Frontal cortex (tissue), 4 donors: Measurements from ENCODE around the gene SIK2. TPM values are rescaled to one million over a fixed set of nuclear protein-coding genes. Genes with fewer than 3 reads are reported as not detected.

Experiments
- DNase-seq, 2 donors: peaks; one replicate each; pipeline ENCODE4 v3.0.0; 2012; ENCODE audit warnings: low spot score in 2 of 2
- FAIRE-seq: peaks from 2 replicates; lab custom pipeline; 2012; peaks lifted over from hg19 to GRCh38; lab: Jason Lieb, UNC
- total RNA-seq: library from RNA; depleted of rRNA; stranded (reverse); fragments of >200 nt; gene quantifications from one replicate; pipeline ENCODE4 v1.2.3, GENCODE V29; 2014
- donor health status: control.
- donor health status: control.
- donor health status: control.

SIK2 gene
- total RNA-seq, 1 donor from 2014 or later: 13.9 TPM

GRCh38 chr11:111720801-111721494 is 118.7 kb downstream of the SIK2 start:
- DNase-seq: no peak
- no peak for FAIRE-seq

GRCh38 chr11:111722501-111722900 is 120.3 kb downstream of the SIK2 start:
- DNase-seq (no peak), FAIRE-seq (no peak)

GRCh38 chr11:111723595-111723994 is 121.3 kb downstream of the SIK2 start:
- DNase-seq (no peak), FAIRE-seq (no peak)

GRCh38 chr11:111724615-111725129 is 122.4 kb downstream of the SIK2 start:
- DNase-seq: no peak
- no peak for FAIRE-seq

GRCh38 chr11:111725621-111726020 is 123.4 kb downstream of the SIK2 start:
- DNase-seq: no peak
- no peak for FAIRE-seq

GRCh38 chr11:111726301-111726713 is 124.1 kb downstream of the SIK2 start:
- FAIRE-seq (no peak), DNase-seq (no peak)

GRCh38 chr11:111727431-111727830 is 125.2 kb downstream of the SIK2 start:
- FAIRE-seq (no peak), DNase-seq (no peak)

- FAIRE-seq: no peak
- no peak for DNase-seq
Observed at GRCh38 chr11:111729071-111729830, 127.0 kb downstream of the SIK2 start.

- no peak for FAIRE-seq
- no peak for DNase-seq
Observed at GRCh38 chr11:111729831-111730311, 127.6 kb downstream of the SIK2 start.

GRCh38 chr11:111730871-111731591 is 128.8 kb downstream of the SIK2 start:
- no peak for FAIRE-seq
- DNase-seq: no peak

- DNase-seq: no peak
Observed at GRCh38 chr11:111731821-111732220, 129.6 kb downstream of the SIK2 start.

GRCh38 chr11:111733016-111733415 is 130.8 kb downstream of the SIK2 start:
- FAIRE-seq (no peak), DNase-seq (no peak)

More at GRCh38 chr11:111731821-111732220, 129.6 kb downstream of the SIK2 start:
- FAIRE-seq: no peak

- FAIRE-seq: no peak
- DNase-seq: no peak
Observed at GRCh38 chr11:111733611-111734088, 131.4 kb downstream of the SIK2 start.

- no peak for DNase-seq
- no peak for FAIRE-seq
Observed at GRCh38 chr11:111734101-111734953, 132.1 kb downstream of the SIK2 start.

GRCh38 chr11:111734954-111735261 is 132.7 kb downstream of the SIK2 start:
- FAIRE-seq: no peak
- no peak for DNase-seq

- FAIRE-seq: no peak
- peak; percentile 50 to 75 for DNase-seq
Observed at GRCh38 chr11:111735262-111736116, 133.2 kb downstream of the SIK2 start.

GRCh38 chr11:111736181-111736590 is 133.9 kb downstream of the SIK2 start:
- no peak for DNase-seq
- no peak for FAIRE-seq

GRCh38 chr11:111736621-111737443 is 134.6 kb downstream of the SIK2 start:
- FAIRE-seq (no peak), DNase-seq (no peak)
